H1 (cell line): ENCODE results near the gene GTSE1. TPM values are rescaled to one million over a fixed set of nuclear protein-coding genes. Genes with fewer than 3 reads are reported as not detected.

Source experiments
- CTCF ChIA-PET: fragments of 300-600 bp; sonication (Branson Sonifier 250); formaldehyde crosslinking; loops from one replicate; lab custom pipeline; 2021; ENCODE audit not compliant: partially characterized antibody; lab: Charles Lee
- POLR2A ChIA-PET: fragments of 300-600 bp; sonication (Branson Sonifier 250); formaldehyde crosslinking; loops from one replicate; lab custom pipeline; 2021; ENCODE audit warnings: inconsistent platforms; ENCODE audit not compliant: partially characterized antibody; lab: Charles Lee
- DNase-seq, 2 experiments: peaks; one replicate each; pipeline versions ENCODE4 v3.0.0 to v3.0.0-alpha.2; 2010 to 2022; ENCODE audit warnings: low spot score in 2 of 2, low read depth in 1 of 2, mixed read lengths in 1 of 2
- FAIRE-seq: peaks from 2 replicates; lab custom pipeline; 2011; peaks lifted over from hg19 to GRCh38; lab: Jason Lieb, UNC
- H2AFZ ChIP-seq: 2 replicates; pipeline ENCODE4 v1.8.1; 2012; ENCODE audit warnings: low read length, inconsistent platforms
- H2AK5ac ChIP-seq: 2 replicates; pipeline ENCODE4 v1.6.1; 2013; ENCODE audit warnings: low read depth, low read length
- H2BK120ac ChIP-seq: replicated peaks from 2 replicates; pipeline ENCODE3; 2013; ENCODE audit warnings: low read depth, low read length, inconsistent platforms
- H2BK12ac ChIP-seq: 2 replicates; pipeline ENCODE4 v1.6.1; 2013; ENCODE audit warnings: low read depth, low read length
- H2BK15ac ChIP-seq: 2 replicates; pipeline ENCODE4 v1.6.1; 2013; ENCODE audit warnings: low read length
- H2BK20ac ChIP-seq: 2 replicates; pipeline ENCODE4 v1.6.1; 2013; ENCODE audit warnings: low read length
- H2BK5ac ChIP-seq: 2 replicates; pipeline ENCODE4 v1.6.1; 2013; ENCODE audit warnings: low read depth, low read length
- H3K14ac ChIP-seq: 2 replicates; pipeline ENCODE4 v1.6.1; 2013; ENCODE audit warnings: inconsistent platforms; ENCODE audit not compliant: insufficient read length
- H3K18ac ChIP-seq: 2 replicates; pipeline ENCODE4 v1.6.1; 2013; ENCODE audit warnings: low read length; ENCODE audit errors: extremely low read depth
- H3K23ac ChIP-seq: 2 replicates; pipeline ENCODE4 v1.6.1; 2013; ENCODE audit warnings: inconsistent platforms; ENCODE audit not compliant: insufficient read length
- H3K23me2 ChIP-seq: 2 replicates; pipeline ENCODE4 v1.6.1; 2013; ENCODE audit warnings: low read depth, low read length
- H3K27ac ChIP-seq: 2 replicates; pipeline ENCODE4 v1.6.1; 2011; ENCODE audit warnings: low read depth, low read length, inconsistent platforms
- H3K27me3 ChIP-seq, 4 experiments: replicated peaks in 1 of 4; 1 replicate in 1 of 4; 2 replicates in 3 of 4; pipeline versions ENCODE4 v1.6.1 to v1.8.1; 2011 to 2013; ENCODE audit warnings: low read length in 3 of 4, mild to moderate bottlenecking in 3 of 4, inconsistent platforms in 2 of 4, mixed read lengths in 2 of 4, moderate library complexity in 1 of 4; ENCODE audit not compliant: control insufficient read depth in 3 of 4, insufficient read depth in 3 of 4; ENCODE audit errors: extremely low read depth in 1 of 4
- H3K36me3 ChIP-seq, 4 experiments: 2 replicates each; pipeline versions ENCODE4 v1.6.1 to v1.8.1; 2011 to 2013; ENCODE audit warnings: mild to moderate bottlenecking in 4 of 4, low read length in 3 of 4, moderate library complexity in 2 of 4, control low read depth in 1 of 4, inconsistent platforms in 1 of 4; ENCODE audit not compliant: insufficient read depth in 4 of 4, control insufficient read depth in 2 of 4
- H3K4ac ChIP-seq: replicated peaks from 2 replicates; pipeline ENCODE3; 2013; ENCODE audit warnings: low read length, low read depth, mixed read lengths, inconsistent platforms; ENCODE audit not compliant: insufficient read length
- H3K4me1 ChIP-seq, 4 experiments: replicated peaks in 1 of 4; 1 replicate in 1 of 4; 2 replicates in 3 of 4; pipeline versions ENCODE4 v1.6.1 to v1.8.1; 2011 to 2013; ENCODE audit warnings: low read length in 3 of 4, inconsistent platforms in 2 of 4, mixed read lengths in 1 of 4; ENCODE audit not compliant: insufficient read depth in 4 of 4, control insufficient read depth in 3 of 4
- H3K4me2 ChIP-seq, 2 experiments: 2 replicates each; pipeline versions ENCODE4 v1.6.1 to v1.8.1; 2011 to 2013; ENCODE audit warnings: low read depth in 2 of 2, low read length in 2 of 2, control low read depth in 1 of 2, inconsistent platforms in 1 of 2, mild to moderate bottlenecking in 1 of 2; ENCODE audit not compliant: insufficient read depth in 1 of 2
- H3K4me3 ChIP-seq, 4 experiments: fragments of 200-600, 300-600 bp in 1 of 4; sonication (generic), shearing (Covaris generic), sonication (Bioruptor Twin) in 1 of 4; 2 replicates each; pipeline versions ENCODE4 v1.5.1 to v1.8.1; 2011 to 2016; ENCODE audit warnings: low read length in 4 of 4, low read depth in 3 of 4, control low read depth in 2 of 4, inconsistent platforms in 2 of 4, mild to moderate bottlenecking in 2 of 4, mixed read lengths in 1 of 4, moderate library complexity in 1 of 4; ENCODE audit not compliant: insufficient read depth in 2 of 4; ENCODE audit errors: extremely low read depth in 1 of 4
- H3K56ac ChIP-seq: replicated peaks from 2 replicates; pipeline ENCODE3; 2013; ENCODE audit warnings: low read depth, mild to moderate bottlenecking, mixed read lengths, low read length, inconsistent platforms; ENCODE audit not compliant: insufficient read length
- H3K79me1 ChIP-seq: 2 replicates; pipeline ENCODE4 v1.6.1; 2013; ENCODE audit warnings: low read depth, low read length, control low read depth
- H3K79me2 ChIP-seq, 2 experiments: 2 replicates each; pipeline versions ENCODE4 v1.6.1 to v1.8.1; 2012 to 2013; ENCODE audit warnings: low read length in 2 of 2, mild to moderate bottlenecking in 2 of 2, inconsistent platforms in 1 of 2; ENCODE audit not compliant: insufficient read depth in 2 of 2, control insufficient read depth in 1 of 2
- H3K9ac ChIP-seq, 4 experiments: replicated peaks in 1 of 4; 1 replicate in 1 of 4; 2 replicates in 3 of 4; pipeline versions ENCODE4 v1.6.1 to v1.8.1; 2011 to 2013; ENCODE audit warnings: low read depth in 3 of 4, low read length in 3 of 4, control low read depth in 2 of 4, mild to moderate bottlenecking in 2 of 4, moderate library complexity in 2 of 4, inconsistent platforms in 1 of 4; ENCODE audit errors: extremely low read depth in 1 of 4
- H3K9me3 ChIP-seq, 2 experiments: 2 replicates each; pipeline versions ENCODE4 v1.6.1 to v1.8.1; 2012 to 2013; ENCODE audit warnings: mild to moderate bottlenecking in 2 of 2, moderate library complexity in 2 of 2, control low read depth in 1 of 2, inconsistent platforms in 1 of 2, low read depth in 1 of 2, low read length in 1 of 2, mixed read lengths in 1 of 2; ENCODE audit not compliant: insufficient read depth in 2 of 2
- H4K20me1 ChIP-seq, 2 experiments: replicated peaks in 1 of 2; 2 replicates each; pipeline versions ENCODE3 to v1.8.1; 2011 to 2013; ENCODE audit warnings: inconsistent platforms in 2 of 2, low read length in 2 of 2, mild to moderate bottlenecking in 1 of 2; ENCODE audit not compliant: insufficient read depth in 2 of 2, control insufficient read depth in 1 of 2
- H4K5ac ChIP-seq: 2 replicates; pipeline ENCODE4 v1.6.1; 2013; ENCODE audit warnings: low read length, low read depth, mixed read lengths, inconsistent platforms; ENCODE audit not compliant: insufficient read length
- H4K8ac ChIP-seq: 2 replicates; pipeline ENCODE4 v1.8.0; 2013; ENCODE audit warnings: mild to moderate bottlenecking, moderate library complexity, low read length, inconsistent platforms; ENCODE audit not compliant: insufficient read depth; ENCODE audit errors: extremely low read depth
- H4K91ac ChIP-seq: replicated peaks from 2 replicates; pipeline ENCODE3; 2013; ENCODE audit warnings: low read length, mixed read lengths, inconsistent platforms; ENCODE audit not compliant: insufficient read length
- KDM5A ChIP-seq: fragments of 200-600 bp; IDR thresholded peaks from 2 replicates; pipeline ENCODE4 v1.7.1; 2012; ENCODE audit warnings: mild to moderate bottlenecking, low read length, inconsistent platforms, mixed read lengths
- POLR2A ChIP-seq, 2 experiments: IDR thresholded peaks; 1 replicate in 1 of 2; 2 replicates in 1 of 2; pipeline ENCODE4 v1.6.1; 2011; ENCODE audit warnings: low read depth in 2 of 2, low read length in 2 of 2, mild to moderate bottlenecking in 2 of 2; ENCODE audit errors: control extremely low read depth in 1 of 2
- RAD21 ChIP-seq, 2 experiments: IDR thresholded peaks in 1 of 2; conservative IDR thresholded peaks in 1 of 2; 2 replicates each; pipeline ENCODE4 v1.6.1; 2011; ENCODE audit warnings: low read depth in 2 of 2, low read length in 2 of 2, improper control_type of control experiment in 1 of 2, inconsistent platforms in 1 of 2, mild to moderate bottlenecking in 1 of 2, moderate library complexity in 1 of 2
- SP2 ChIP-seq: IDR thresholded peaks from 2 replicates; pipeline ENCODE4 v1.6.1; 2012; ENCODE audit warnings: mild to moderate bottlenecking, low read length, inconsistent platforms
- WGBS, 2 experiments: shearing (Covaris generic) in 1 of 2; methylation state at CpG; one replicate each; pipeline versions ENCODE4 v1.1.6 to v1.1.7; 2013 to 2015; ENCODE audit warnings: low lambda C conversion rate in 2 of 2, mixed read lengths in 2 of 2, inconsistent platforms in 1 of 2, low coverage in 1 of 2, missing lambda C conversion rate in 1 of 2; ENCODE audit not compliant: insufficient replicate concordance in 2 of 2, insufficient coverage in 1 of 2, insufficient read length in 1 of 2; ENCODE audit errors: extremely low coverage in 1 of 2, missing lambda C conversion rate in 1 of 2; 5-methylcytosine and 5-hydroxymethylcytosine counted together
- polyA plus RNA-seq, 7 experiments: library from polyadenylated mRNA; depleted of rRNA in 3 of 7; stranded (reverse) in 5 of 7; unstranded in 2 of 7; fragments of >200 nt in 5 of 7; fragments of 200-250 nt in 2 of 7; gene quantifications; 1 replicate in 5 of 7; 2 replicates in 1 of 7; 4 replicates in 1 of 7; pipeline versions ENCODE4 v1.2.1 to v1.2.3, GENCODE V29; 2011 to 2013; ENCODE audit warnings: missing spikeins in 2 of 7, mixed read lengths in 2 of 7
- total RNA-seq: library from RNA; stranded (reverse); fragmentation: NEBNext Ultra II Directional; extraction: Animal tissue kit (Norgen Biotek cat#: 25700); gene quantifications from 2 replicates; pipeline ENCODE4 v1.2.1, GENCODE V29; 2021

Gene GTSE1
- total and polyA plus RNA-seq, 2 of the 8 experiments (the other 6 are each of a cell fraction or from before 2014, with no cell fraction given), result 17.5 to 38.6 TPM

- peaks cover 0 to 2% of the 10 kb centered on the region in 2 experiments for H4K20me1 ChIP-seq
- H3K4ac ChIP-seq, result no peak overlapping the region
- H3K79me2 ChIP-seq, result no peaks in the 10 kb centered on the region
- no peak overlapping the region for H2BK5ac ChIP-seq
- no peaks in the 10 kb centered on the region; the same call in none of the 2 replicates for H3K79me1 ChIP-seq
- TF ChIP-seq POLR2A (IDR thresholded peaks at IDR 0.05; ENCODE audit: control extremely low read depth in 1 of 2, low read depth in 2 of 2, low read length in 2 of 2) (no peak), RAD21 (IDR thresholded peaks at IDR 0.05 in 1 of 2, conservative IDR thresholded peaks at IDR 0.05 in 1 of 2; ENCODE audit: low read depth in 2 of 2, low read length in 2 of 2) (no peak), KDM5A (no peak), SP2 (no peak)
- H2BK15ac ChIP-seq, result no peak overlapping the region
- no peak overlapping the region for H2BK20ac ChIP-seq
- no peak for FAIRE-seq
- no peak overlapping the region for H3K56ac ChIP-seq
- no peak overlapping the region for H3K4me3 ChIP-seq
- H3K27me3 ChIP-seq, result no peaks in the 10 kb centered on the region
- no peak overlapping the region for H4K5ac ChIP-seq
- H3K9me3 ChIP-seq, result no peaks in the 10 kb centered on the region
- no peak overlapping the region for H3K9ac ChIP-seq
- H3K36me3 ChIP-seq, result peaks cover 0 to 3% (median under 1%) of the 10 kb centered on the region in 4 experiments; a peak in 2 of 8 replicates
- H4K8ac ChIP-seq, result no peak overlapping the region
- no peak overlapping the region for H3K14ac ChIP-seq
- DNase-seq, result no peak
- H2BK12ac ChIP-seq, result no peak overlapping the region
- H2BK120ac ChIP-seq, result no peak overlapping the region
- H3K4me2 ChIP-seq, result no peak overlapping the region
- no peak overlapping the region for H3K23ac ChIP-seq
- H2AK5ac ChIP-seq, result no peak overlapping the region
- peaks cover 14% of the 10 kb centered on the region for H3K23me2 ChIP-seq
- no peak overlapping the region for H3K18ac ChIP-seq
- 85% methylated on average over 11 of the region's 11 CpGs; no CpG with 5 or more reads in 1 of the 2 experiments for WGBS, 2 experiments
- no peak overlapping the region for H3K27ac ChIP-seq
- peaks cover 4 to 11% (median 5%) of the 10 kb centered on the region in 4 experiments; a peak in 4 of 7 replicates for H3K4me1 ChIP-seq
- H4K91ac ChIP-seq, result no peak overlapping the region
- POLR2A ChIA-PET, result no interaction called here
- CTCF ChIA-PET, result interaction anchor here (0.9 kb wide), 1 partner anchor 31 kb away, joined by 3 read pairs; no protein-coding TSS in a partner anchor
- no peak overlapping the region for H2AFZ ChIP-seq
These were observed 3.0 kb upstream of the GTSE1 start for GRCh38 chr22:46293577-46294260.
